HG02840 (cell line): ENCODE measurements around the gene FOSB.
"Not testable (repeated sequence)": the region's sequence is repeated elsewhere in the genome, so short reads cannot be mapped to it uniquely, and the experiment has no call there.

ENCODE experiments used
- ATAC-seq: cut with Tn5 transposase; IDR thresholded peaks from one replicate; pipeline ENCODE4 v1.9.1; 2021; ENCODE audit warnings: mild to moderate bottlenecking, moderate library complexity, moderate number of reproducible peaks; ENCODE audit not compliant: unreplicated experiment, low FRiP score

FOSB gene

DNA sequence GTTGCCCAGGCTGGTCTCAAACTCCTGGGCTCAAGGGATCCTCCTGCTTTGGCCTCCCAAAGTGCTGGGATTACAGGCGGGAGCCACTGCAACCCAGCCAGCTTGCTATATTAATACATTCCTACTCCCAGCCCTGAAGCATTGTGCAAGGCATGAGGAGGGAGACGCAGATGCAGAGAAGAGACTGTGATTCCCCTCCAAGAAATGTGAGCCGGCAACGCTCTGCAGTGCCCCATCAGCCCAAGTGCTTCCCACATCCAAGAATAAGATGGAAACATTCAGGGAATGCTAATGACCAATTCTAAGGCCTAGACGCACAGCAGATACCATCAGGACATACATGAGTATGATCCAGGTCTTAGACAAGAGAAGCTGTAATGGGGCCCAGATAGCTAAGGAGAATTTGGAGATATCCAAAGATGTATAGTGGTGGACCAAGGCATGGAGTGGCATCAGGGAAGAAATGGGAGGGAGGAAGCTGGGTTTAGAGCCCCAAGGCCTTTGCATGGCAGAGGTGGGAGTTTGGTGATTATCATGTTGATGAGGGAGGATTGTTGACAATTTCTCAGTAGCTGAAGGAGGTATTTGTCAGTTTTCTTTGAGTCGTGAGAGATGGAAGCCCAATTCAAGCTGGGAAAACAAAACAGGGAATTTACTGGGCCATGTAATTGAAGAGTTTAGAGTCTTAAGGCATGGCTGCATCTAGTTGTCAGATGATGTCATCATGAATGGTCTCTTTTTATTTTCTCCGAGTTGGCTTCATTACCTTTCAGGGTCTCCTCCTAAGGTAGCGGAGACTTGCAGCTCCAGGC is 33.3 kb downstream of the FOSB start:
- ATAC-seq = no peak

DNA sequence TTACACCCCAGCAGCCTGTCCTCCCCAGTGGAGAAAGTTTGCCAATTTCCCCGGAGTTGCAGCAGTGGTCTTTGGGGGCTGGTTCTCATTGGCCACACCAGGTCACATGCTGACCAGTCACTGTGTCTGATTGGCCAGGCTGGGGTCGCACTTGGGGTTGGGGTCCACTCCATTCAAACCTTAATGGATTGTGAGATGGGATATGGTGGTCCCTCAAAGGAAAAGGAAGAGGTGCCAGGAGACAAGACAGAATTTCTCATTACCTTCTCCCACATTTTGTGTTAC is 33.9 kb downstream of the FOSB start:
- ATAC-seq = no peak

DNA sequence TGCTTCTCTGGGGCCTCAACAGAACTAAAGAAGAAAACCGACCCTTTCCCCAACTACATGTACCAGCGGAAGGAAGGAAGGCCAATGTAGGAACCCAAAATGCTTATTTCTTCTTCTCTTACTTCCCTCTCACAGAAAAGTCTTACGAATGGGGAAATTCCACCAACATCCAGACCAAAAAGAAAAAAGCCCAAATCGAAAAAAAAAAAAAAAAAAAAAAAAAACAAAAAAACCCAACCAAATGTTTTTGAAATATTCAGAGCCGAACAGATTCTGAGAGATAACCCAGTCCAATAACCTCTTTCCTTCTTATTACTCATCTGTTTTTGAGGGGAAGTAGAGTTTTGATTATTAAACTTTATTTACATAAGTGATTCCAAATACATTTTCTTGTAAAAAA is 34.3 kb downstream of the FOSB start:
- ATAC-seq = no peak

DNA sequence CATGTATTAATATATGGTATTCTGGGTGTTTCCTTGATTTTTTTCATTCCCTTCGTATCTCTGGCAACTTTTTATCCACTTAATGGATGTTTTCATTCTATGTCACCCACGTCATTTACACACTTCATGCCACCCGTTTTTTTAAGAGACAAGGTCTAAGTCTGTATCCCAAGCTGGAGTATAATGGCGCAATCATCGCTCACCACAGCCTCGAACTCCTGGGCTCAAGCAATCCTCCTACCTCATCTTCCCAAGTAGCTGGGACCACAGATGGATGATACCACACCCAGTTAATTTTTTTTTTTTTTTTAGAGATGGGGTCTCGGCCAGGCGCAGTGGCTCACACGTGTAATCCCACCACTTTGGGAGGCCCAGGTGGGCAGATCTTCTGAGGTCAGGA is 36.1 kb downstream of the FOSB start:
- no peak for ATAC-seq

DNA sequence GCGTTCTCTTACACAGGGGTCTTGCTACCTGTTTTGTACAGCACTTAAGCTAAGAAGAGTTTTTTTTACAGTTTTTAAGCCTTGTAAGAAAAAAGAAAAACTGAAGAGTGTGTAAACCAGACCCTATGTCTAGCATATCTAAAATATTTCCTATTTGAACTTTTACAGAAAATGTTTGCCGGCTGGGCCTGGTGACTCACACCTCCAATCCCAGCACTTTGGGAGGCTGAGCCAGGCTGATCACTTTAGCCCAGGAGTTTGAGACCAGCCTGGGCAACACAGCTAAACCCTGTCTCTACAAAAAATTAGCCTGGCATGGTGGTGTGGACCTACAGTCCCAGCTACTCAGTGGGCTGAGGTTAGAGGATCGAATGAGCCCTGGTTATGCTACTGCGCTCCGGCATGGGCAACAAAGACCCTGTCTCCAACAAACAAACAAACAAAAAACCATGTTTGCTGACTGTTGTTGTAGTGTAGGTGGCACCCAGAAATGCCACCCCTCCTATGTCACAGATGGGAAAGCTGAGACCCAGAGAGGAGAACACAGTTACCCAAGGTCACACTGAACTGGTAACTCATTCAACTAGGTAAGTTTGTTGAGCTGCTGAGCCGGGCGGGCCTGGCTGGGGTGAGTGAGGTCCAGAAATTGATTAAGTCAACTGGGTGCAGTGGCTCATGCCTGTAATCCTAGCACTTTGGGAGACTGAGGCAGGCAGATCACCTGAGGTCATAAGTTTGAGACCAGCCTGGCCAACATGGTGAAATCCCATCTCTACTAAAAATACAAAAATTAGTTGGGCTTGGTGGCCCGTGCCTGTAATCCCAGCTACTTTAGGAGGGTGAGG is 37.6 kb downstream of the FOSB start:
- ATAC-seq = no peak

DNA sequence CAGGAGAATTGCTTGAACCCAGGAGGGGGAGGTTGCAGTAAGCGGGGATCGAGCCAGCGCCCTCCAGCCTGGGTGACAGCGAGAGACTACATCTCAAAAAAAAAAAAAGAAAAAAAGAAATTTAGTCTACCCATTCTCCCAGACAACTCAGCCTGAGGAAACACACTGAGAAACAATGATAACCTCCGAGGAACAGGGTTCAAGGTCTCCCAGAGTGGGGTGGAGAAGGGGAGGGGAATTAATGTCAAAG is 38.1 kb downstream of the FOSB start:
- ATAC-seq = no peak

DNA sequence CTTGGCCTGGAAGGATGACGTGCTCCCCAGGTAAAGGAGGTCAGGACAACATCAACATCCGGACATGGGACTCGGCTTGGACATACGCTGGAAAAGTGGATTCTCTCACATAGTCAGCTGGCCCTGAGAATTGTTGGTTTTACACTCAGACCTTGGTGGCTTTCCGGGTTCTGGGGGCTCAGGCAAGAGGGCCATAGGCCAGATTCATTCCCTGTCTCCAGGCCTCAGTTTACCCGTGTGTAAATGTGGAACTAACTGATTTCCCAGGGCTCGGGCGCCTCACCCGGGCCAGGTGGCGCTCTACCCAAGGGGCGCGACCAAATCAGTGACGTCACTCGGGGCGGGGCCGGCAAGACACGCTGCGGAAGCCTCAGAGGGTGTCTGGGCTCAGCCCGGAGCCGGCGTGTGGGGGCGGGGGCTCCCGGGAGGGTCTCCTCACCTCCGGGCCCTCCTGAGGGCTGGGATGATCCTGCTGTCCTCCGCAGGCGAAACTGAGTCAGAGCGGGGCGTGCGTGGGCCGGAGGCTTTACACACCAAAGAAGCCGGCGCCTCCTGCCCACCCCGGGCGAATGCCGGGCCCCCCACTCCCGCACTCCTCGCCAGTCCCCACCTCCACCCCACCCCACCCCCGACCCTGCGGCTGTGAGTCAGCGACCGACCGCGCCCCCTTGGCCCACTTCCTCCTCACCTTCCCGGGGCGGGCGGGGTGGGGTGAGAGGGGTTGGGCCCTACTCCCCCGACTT is 38.6 kb downstream of the FOSB start:
- peak; percentile 54 for ATAC-seq

DNA sequence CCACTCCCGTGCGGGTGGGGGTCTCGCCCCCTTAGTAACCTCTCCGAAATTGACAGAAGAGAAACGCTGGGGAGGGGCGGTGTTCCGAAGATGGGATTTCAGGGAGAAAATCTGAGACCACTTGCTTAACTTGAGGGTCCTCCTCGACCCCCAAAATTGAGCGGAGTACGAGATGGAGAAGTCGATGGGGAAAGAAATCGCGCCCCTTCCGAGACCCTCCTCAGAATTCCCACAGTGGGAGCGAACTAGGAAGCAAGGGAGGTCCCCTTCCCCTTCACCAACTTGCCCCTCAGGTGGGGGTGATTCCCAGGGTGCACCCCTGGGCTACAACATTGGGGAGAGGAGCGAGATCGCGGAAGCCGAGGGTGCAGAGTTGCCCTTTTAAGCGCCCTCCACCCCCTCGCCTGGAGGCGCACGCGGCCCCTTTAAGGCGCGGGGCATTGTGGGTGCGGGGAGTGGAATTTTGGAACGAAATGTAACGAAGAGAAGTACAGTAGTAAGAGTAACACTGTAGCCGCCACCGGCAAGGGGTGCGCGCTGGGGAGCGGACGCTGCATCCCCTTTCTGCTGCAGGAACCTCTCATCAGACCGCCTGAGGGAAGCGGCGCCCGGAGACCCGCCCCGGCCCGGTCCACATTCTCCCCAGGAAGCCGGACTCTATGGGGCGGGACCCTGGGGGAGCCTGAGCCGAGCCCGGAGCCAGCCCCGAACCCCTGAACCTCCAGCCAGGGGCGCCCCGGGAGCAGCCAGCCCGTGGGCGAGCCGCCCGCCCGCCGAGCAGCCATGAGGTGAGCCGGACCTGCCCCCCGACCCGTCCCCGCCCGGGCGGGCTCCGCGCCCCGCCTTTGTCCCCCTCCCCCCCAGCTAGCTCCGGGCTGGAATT is 39.4 kb downstream of the FOSB start, which contains the start of gene VASP:
Gene VASP (plus strand): TSS at position 491 of the 883 bp plus-strand sequence. CDS start 293 bp downstream, at position 784.
- peak; percentile 54 for ATAC-seq

DNA sequence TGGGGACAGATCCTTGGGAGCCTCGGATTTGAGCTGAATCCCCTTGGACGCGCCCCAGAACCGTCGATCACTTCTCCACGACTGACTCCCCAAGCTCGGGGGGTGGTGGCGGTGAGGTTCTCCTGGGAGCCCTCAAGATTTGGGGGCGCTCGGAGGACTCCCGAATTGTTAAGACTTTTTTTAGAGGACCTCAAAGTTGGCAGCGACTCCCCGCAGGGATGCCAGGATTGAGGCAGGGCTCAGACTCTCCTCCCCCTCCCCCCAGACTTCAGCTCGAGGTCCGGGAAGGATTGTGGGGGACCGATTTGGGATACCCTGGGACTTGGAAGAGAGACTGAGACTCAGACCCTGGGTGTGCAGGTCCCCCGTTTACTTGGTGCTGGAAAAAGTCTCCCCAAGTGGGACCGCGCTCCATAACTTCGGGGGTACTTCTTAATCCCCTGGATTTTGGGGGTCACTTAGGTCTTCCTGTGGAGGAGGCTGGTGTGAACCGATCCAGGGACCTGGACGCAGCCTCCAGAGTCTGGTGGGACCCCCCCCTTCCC is 40.1 kb downstream of the FOSB start:
- ATAC-seq = no peak

DNA sequence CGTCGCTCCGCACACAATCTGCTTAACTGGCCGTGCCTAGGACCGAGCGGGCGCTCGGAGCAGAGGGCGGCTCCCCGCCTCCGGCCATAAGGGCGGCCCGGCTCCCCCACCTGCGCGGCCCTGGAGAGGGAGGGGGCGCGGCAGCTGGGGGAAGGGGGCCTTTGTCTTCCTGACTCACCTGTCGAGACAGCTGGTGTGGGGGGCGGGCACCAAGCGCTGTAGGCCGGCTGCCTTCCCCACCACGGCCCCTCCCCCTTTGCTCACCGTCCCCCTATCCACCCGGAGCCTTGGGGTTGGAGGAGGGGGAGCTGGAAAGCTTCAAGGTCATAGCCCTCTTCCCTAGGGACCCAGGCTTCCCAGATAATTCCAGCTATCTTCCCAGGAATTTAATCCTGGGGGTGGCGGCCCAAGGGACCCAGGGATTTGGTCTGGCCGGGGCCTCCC is 40.6 kb downstream of the FOSB start:
- no peak for ATAC-seq

DNA sequence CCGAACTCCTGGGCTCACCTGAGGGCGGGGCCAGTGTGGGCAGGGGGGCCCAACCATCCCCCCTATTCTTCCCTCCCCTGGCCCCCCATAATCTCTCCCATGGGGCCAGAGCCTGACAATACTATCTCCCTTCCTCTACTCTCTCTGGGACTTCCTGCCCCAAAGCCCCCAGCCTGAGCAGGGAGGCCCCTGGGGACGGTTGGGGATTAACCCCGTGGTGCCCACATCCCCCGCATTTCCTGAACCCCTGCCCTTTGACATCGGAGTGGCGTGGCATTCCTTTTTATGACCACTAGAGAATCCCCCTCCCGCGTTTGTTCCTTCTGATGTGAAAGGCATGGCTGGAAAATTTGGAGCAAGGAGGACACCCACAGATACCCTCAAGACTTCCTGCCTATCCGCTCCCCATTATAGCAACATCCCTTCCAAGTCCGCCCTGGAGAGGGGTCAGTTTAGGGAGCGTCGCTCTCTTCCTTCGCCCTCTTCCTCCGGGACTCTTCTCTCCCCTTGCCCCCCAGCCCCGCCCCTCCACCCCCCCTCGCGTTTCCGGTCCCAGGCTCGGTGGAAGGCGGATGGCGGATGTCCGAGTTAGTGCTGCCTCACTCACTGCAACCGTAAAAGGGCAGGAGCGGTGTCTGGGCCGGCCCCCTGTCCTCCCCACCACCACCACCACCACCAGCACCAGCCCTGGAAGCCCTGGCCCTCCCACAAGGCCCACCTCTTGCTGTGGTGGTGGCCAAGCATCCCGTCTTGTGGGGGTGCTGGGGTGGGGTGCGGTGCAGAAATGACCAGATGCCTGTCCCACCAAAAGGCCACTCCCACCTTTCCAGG is 41.3 kb downstream of the FOSB start:
- no peak for ATAC-seq

DNA sequence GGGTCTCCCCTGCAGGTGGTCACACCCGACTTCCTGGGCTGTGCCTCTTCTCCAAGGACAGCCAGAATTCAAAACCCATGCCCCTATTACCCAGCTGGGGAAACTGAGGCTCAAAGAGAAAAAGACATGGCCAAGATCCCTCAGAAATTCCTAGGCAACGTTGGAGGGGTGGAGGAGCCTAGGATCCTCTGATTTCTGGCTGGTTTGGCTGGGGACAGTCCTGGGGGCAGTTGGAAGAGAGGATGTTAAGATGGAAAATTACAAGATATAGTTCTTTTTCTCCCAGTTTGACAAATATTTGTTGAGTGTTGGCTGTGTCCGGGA is 41.9 kb downstream of the FOSB start:
- ATAC-seq = no peak

DNA sequence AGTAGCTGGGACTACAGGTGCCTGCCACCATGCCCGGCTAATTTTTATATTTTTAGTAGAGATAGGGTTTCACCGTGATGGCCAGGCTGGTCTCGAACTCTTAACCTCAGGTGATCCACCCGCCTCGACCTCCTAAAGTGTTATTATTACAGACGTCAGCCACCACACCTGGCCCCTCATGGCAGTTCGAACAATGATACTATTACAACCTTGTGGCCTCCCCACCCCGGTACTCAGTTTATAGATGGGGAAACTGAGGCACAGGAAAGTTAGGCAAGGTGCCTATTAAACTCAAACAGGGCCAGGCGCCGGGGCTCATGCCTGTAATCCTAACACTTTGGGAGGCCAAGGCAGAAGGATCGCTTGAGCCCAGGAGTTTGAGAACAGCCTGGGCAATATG is 42.6 kb downstream of the FOSB start:
- not testable (repeated sequence) for ATAC-seq

DNA sequence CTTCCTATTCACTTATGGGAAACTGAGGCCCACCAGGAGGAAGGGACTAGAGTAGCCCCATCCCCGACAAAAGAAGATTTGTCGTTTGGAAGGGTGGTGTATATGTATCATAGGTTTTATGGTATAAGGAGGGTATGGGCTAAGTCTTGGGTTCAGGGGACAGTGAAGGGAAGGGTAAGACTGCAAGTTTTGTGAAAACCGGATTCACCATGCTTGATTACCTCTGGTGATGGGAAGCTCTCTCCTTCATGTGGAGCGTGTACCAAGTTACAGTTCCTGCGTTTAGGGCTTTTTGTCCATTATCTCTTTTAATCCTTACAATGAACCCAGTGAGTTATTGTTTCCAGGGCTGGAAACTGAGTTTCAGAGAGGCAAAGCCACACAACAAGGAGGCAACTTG is 43.3 kb downstream of the FOSB start:
- ATAC-seq = no peak

DNA sequence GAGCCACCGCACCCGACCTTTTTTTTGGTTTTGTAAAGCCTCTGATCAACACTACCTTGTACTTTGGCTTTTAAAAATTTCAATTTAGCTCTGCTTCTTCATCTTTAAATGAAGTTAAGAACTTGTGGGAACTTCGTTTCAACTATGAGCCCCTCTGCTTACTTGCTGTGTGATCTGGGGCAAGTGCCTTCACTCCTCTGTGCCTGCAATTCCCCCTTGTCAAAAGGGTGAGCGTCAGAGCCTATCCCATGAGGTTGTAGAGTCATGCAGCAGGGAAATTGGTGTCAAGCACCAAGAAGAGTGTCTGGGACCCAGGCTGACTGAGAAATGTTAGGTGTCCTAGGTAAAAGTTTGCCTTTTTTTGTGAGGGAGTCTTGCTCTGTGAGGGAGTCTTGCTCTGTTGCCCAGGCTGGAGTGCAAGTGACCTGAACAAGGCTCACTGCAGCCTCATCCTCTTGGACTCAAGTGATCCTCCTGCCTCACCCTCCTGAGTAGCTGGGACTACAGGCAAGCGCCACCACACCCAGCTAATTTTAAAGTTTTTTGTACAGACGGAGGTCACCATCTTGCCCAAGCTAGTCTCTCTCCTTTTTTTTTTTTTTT is 45.2 kb downstream of the FOSB start:
- no peak for ATAC-seq

DNA sequence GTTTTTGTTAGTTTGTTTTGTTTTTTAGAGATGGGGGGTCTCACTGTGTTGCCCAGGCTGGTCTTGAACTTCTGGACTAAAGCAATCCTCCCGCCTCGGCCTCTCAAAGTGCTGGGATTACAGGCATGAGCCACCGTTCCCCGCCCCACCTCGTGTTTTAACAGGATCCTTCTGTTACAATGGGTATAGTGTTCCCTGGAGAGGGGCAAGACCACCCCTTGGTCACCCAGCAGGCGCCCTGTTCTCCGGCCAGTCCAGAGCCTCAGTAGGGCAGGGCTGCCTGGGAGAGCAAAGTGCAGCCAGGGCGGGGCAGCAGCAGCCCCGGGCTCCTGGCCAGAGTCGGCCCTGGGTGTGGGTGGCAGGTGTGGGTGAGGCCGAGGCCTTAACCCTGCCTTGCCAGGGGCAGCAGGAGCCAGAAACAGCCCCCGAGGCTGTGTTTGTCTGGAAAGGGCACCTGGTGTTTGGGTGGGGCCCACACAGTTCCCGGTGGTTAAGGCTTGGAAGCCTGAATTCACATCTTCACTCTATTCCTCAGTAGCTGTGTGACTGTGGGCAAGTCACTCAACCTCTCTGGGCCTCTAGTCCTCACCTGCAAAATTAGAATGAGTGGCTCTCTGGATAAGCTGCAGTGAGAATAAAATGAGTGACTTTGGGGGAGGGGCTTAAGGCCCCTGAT is 46.7 kb downstream of the FOSB start:
- no peak for ATAC-seq

DNA sequence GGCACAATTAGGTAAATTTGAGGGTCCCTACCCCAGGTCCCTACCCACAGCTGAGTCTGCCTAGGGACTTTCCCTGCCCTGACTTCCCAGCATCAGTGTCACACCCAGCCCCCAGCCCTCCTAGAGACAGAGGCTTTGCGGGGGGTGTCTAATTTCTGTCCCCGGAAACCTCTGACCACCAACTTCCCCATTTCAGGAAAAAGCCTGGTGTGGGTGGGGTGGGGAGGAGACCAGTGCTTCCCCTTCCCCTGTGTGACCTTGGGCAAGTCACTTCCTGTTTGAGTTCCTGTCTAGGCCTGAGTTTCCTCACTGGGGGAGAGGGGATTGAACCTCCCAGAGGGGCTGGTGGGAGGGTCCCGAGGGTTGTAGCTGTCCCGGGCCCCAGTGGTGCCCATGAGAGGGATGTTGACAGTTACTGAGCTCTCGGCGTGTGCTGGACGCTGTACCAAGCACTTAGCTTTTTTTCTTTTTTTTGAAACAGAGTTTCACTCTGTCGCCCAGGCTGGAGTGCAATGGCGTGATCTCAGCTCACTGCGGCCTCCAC is 47.4 kb downstream of the FOSB start:
- ATAC-seq = no peak

DNA sequence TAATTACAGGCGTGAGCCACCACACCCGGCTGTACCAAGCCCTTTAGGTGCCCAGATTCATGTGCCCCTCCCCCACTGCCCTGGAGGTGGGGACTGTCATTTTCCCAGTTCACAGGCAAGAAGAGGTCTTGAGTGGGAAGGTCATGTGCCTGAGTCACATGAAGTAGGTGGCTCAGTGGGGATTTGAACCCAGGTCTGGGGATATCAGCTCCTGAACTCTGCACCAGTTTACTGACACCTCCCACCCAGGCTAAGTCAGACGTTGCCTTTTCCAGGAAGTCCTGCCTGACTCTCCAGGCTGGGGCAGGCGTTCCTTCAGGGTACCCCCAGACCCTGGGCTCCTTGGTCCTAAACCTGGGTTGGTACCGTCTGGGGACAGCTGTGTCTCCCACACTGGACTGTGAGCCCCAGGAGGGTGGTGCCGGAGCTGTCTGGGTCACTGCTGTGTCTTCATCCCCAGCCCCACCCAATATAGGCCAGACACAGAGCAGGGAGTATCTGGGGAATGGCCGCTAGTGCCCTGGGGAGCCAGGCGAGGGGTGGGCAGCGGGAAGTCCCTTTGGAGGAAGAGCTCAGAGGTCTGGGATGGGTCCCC is 48.1 kb downstream of the FOSB start:
- no peak for ATAC-seq
